HG03159 (cell line): ENCODE measurements around the gene PYCARD.
"Not testable (repeated sequence)": the region's sequence is repeated elsewhere in the genome, so short reads cannot be mapped to it uniquely, and the experiment has no call there.

ENCODE experiments used
- ATAC-seq: cut with Tn5 transposase; IDR thresholded peaks from one replicate; pipeline ENCODE4 v1.9.1; 2021; ENCODE audit warnings: mild to moderate bottlenecking, moderate library complexity; ENCODE audit not compliant: unreplicated experiment

The PYCARD gene

DNA sequence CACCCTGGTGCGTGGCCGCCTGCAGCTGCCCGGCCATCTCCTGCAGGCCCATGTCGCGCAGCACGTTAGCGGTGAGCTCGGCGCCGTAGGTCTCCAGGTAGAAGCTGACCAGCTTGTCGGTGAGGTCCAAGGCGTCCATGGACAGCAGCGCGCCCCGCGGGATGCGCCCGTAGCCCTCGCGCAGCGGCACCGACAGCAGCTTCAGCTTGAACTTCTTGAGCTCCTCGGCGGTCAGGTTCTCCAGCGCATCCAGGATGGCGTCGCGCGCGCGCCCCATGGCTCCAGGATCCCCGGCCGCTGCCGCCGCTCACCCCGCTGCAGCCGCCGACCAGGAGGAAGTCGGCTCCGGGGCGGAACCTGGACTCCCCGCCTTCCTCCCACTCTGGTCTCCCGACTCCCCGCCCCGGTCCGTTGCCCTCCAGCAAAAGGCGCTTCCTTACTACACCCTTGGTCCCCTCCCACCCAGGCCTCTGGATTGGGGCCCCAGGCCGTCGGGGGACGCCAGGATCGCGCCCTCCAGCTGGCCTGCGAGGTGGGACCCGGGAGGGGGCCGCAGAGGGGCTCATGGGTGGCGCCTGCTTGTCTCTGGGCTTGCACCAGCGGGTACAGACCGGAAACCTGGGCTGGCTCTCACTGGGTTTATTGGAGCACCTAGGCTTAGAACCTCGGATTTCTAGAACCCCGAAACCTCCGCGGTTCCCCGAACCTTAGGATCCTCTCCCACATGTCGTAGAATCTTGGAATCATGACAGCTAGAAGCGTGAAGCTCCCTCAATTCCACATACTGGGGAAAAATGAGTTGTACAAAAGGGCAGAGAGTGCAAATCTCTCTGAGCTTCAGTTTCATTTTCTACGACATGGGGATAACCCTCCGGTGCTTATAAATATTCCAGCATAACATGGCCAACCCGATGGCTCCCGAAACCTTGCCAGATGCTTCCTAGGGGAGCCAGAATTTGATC lies at the start of gene PYCARD:
Gene PYCARD, minus strand, starts transcription at position 347 of the 962 bp plus-strand sequence. Its CDS starts 70 bp downstream, at position 277.
- ATAC-seq, result peak; percentile 36

DNA sequence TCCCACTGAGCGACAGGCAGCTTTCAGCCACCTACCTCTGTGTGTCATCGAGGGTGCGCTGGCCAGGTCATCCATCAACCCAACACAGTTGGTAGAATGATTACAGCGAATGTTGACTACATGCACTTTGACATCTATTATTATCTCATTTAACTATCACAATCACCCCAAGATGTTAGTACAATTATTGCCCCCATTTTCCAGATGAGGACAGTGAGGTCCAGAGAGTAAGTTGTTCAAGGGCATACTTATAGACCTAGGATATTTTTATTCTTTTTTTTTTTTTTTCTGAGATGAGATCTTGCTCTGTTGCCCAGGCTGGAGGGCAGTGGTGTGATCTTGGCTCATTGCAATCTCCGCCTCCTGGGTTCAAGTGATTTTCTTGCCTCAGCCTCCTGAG lies 48.9 kb upstream of the PYCARD start:
- ATAC-seq, result no peak

DNA sequence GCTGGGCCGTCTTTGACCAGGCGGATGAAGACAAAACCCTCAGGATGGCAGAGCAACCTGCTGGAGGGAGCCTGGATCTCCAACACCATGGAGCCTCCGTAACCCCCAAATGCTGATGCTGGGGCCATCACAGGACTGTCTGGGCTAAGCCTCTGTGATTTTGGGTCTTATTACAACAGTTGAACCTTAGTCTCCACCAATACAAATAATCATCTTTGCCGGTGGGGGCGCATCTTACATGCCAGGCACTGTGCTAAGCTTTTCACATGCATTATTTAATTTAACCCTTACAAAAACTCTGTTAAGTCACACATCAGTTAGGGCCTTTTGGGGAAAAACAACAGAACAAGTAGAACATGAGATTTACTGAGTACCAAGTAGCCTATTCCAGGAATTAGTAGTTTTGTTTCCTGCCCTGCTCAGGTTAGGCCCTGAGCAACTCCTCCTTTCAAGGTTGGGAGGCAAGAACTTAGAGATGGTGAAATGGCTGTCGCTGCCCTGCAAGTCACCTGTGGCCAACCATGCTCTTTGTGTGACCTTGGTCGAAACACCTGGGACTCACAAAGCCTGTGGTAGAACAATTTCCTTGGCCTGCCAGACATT lies 48.3 kb upstream of the PYCARD start:
- ATAC-seq, result no peak

GRCh38 chr16:31248344-31248743 lies 45.8 kb upstream of the PYCARD start:
- no peak for ATAC-seq

DNA sequence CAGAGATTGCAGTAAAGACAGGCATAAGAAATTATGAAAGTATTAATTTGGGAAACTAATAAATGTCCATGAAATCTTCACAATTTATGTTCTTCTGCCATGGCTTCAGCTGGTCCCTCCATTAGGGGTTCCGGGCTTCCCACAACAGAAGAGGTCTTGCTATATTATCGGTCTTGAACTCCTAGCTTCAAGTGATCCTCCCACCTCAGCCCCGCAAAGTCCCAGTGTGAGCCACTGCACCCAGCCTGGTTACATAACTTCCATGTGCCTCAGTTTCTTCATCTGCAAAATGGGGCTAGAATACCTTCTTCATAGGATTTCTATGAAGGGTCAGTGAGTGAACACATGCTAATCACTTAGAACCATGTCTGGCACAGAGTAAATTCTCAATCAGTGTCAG lies 43.7 kb upstream of the PYCARD start:
- ATAC-seq, result no peak

DNA sequence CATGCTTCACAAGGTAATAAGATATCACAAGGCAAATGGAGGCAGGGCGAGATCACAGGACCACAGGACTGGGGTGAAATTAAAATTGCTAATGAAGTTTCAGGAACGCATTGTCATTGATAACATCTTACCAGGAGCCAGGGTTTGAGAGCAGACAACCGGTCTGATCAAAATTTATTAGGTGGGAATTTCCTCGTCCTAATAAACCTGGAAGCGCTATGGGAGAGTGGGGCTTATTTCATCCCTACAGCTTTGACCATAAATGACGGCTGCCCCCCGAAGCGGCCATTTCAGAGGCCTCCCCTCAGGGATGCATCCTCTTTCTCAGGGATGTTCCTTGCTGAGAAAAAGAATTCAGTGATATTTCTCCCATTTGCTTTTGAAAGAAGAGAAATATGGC lies 43.0 kb upstream of the PYCARD start:
- ATAC-seq, result not testable (repeated sequence)

- ATAC-seq, result peak; percentile 56
Observed at GRCh38 chr16:31243734-31244670, 41.4 kb upstream of the PYCARD start.

DNA sequence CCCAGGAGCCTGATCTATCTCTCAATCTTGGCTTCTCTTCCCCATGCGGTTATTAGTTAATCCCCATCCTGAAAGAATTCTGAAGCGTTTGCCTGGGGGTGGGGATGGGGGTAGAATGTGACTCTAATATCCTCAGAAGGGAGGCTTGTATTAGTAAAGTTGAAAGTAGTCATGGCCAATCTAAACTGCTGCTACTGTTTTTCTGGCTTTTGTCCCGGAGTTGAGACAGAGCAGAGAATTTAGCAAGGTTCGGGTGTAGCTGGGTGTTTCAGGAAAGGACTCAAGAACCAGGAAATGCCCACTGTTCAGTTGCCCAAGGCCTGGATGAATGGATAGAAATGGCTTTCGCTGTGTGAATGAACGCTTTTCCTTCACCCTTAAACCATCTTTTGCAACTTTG lies 39.6 kb upstream of the PYCARD start:
- no peak for ATAC-seq

DNA sequence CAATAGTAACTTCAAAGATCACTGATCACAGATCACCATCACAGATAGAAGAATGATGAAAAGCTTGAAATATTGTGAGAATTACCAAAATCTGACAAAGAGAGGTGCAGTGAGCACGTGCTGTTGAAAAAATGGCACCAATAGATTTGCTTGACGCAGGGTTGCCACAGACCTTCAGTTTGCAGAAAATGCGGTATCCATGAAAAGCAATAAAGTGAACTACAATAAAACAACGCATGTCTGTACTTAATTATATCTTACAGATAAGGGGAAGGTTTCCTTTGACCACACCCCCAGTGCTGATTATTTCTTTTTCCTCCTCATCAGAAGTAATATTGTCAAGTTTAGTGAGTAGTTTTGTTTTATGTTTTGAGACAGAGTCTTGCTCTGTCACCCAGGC lies 35.5 kb upstream of the PYCARD start:
- ATAC-seq, result no peak

GRCh38 chr16:31229501-31229900 lies 26.9 kb upstream of the PYCARD start:
- no peak for ATAC-seq

- no peak for ATAC-seq
Observed at GRCh38 chr16:31228206-31228605, 25.6 kb upstream of the PYCARD start.

- ATAC-seq, result no peak
Observed at GRCh38 chr16:31225193-31225592, 22.6 kb upstream of the PYCARD start.

GRCh38 chr16:31224092-31224955 lies 21.8 kb upstream of the PYCARD start:
- ATAC-seq, result no peak

DNA sequence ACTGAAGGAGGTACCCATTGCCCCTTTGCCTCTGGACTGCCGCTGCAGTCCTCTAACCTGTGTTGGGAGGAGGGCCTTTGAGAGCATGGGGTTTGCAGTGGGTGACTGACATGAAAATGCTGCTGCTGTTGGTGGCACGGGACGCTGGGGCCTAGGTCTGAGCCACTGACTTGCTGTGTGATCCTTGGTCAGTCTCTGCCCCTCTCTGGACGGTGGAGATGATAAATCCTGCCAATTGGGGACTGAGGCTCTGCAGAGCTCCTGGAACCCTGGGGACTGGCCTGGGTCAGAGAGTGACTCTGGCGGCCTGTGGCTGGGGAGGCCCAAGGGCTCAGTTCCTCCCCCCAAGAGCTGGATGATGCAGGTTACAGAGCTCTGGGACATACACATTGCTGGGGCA lies 20.5 kb upstream of the PYCARD start:
- no peak for ATAC-seq

GRCh38 chr16:31221357-31222160 lies 19.0 kb upstream of the PYCARD start:
- ATAC-seq, result no peak

DNA sequence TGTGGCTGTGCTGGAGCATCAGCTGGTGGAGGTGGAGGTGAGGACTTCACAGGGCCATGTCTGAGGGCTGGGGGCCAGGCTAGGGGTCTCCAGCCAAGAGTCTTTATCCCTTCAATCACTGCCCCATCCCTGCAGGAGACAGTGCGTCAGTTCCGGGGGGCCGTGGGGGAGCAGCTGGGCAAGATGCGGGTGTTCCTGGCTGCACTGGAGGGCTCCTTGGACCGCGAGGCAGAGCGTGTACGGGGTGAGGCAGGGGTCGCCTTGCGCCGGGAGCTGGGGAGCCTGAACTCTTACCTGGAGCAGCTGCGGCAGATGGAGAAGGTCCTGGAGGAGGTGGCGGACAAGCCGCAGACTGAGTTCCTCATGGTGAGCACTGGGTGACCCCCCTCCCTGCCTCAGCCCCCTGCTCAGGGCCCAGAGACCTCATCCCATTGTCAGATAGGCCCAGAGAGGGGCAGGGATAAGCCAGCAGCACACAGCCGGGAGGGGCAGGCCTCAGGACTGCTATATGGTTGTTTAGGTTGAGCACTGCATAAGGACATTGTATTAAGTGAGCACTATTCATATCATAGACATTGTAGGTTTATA lies 16.7 kb upstream of the PYCARD start:
- no peak for ATAC-seq

- no peak for ATAC-seq
Observed at GRCh38 chr16:31217136-31217530, 14.6 kb upstream of the PYCARD start.

GRCh38 chr16:31216422-31217135 lies 14.0 kb upstream of the PYCARD start, which contains the start of gene PYDC1:
PYDC1 (minus strand) TSS chr16:31217135; CDS start chr16:31217028, 107 bp downstream.
- no peak for ATAC-seq
